DND-41 (cell line): ENCODE results near the gene EIF3I.

Source experiments
- CTCF ChIP-seq: IDR thresholded peaks from 2 replicates; pipeline ENCODE4 v1.5.1; 2012; ENCODE audit warnings: borderline replicate concordance, low read length, moderate library complexity, mild to moderate bottlenecking; ENCODE audit not compliant: poor library complexity, severe bottlenecking; ENCODE audit errors: extremely low read depth
- EZH2 ChIP-seq: IDR thresholded peaks from 3 replicates; pipeline ENCODE4 v1.6.1; 2012; ENCODE audit warnings: borderline replicate concordance, low read depth, mild to moderate bottlenecking, moderate library complexity, low read length, inconsistent platforms; ENCODE audit not compliant: severe bottlenecking

GRCh38 chr1:32249831-32250525 lies 27.8 kb downstream of the EIF3I start:
- TF ChIP-seq EZH2: no peak
- TF ChIP-seq CTCF: no peak
